GM15510 (cell line): ENCODE measurements around the gene SCN8A.

Source experiments
- POLR2A ChIP-seq: IDR thresholded peaks from 3 replicates; pipeline ENCODE4 v1.6.1; 2011; ENCODE audit warnings: borderline replicate concordance; ENCODE audit not compliant: insufficient read length; ENCODE audit errors: extremely low read depth

SCN8A gene

GRCh38 chr12:51722431-51722830 lies 131.4 kb downstream of the SCN8A start:
- no peak for TF ChIP-seq POLR2A

GRCh38 chr12:51726161-51726560 lies 135.1 kb downstream of the SCN8A start:
- TF ChIP-seq POLR2A: no peak

GRCh38 chr12:51726931-51727330 lies 135.9 kb downstream of the SCN8A start:
- TF ChIP-seq POLR2A: no peak

- TF ChIP-seq POLR2A: no peak
Measured at GRCh38 chr12:51729331-51729730, 138.3 kb downstream of the SCN8A start.

- no peak for TF ChIP-seq POLR2A
Measured at GRCh38 chr12:51730745-51731144, 139.7 kb downstream of the SCN8A start.

GRCh38 chr12:51740536-51740935 lies 149.5 kb downstream of the SCN8A start:
- no peak for TF ChIP-seq POLR2A

- no peak for TF ChIP-seq POLR2A
Measured at GRCh38 chr12:51744235-51744634, 153.2 kb downstream of the SCN8A start.

- TF ChIP-seq POLR2A: no peak
Measured at GRCh38 chr12:51744957-51745356, 153.9 kb downstream of the SCN8A start.

- TF ChIP-seq POLR2A: no peak
Measured at GRCh38 chr12:51746416-51746815, 155.4 kb downstream of the SCN8A start.

- TF ChIP-seq POLR2A: no peak
Measured at GRCh38 chr12:51748235-51748634, 157.2 kb downstream of the SCN8A start.

- TF ChIP-seq POLR2A: no peak
Measured at GRCh38 chr12:51749206-51749985, 158.4 kb downstream of the SCN8A start.

- no peak for TF ChIP-seq POLR2A
Measured at GRCh38 chr12:51749986-51750317, 158.9 kb downstream of the SCN8A start.

GRCh38 chr12:51751661-51752060 lies 160.6 kb downstream of the SCN8A start:
- TF ChIP-seq POLR2A: no peak

- no peak for TF ChIP-seq POLR2A
Measured at GRCh38 chr12:51752234-51752889, 161.3 kb downstream of the SCN8A start.

- TF ChIP-seq POLR2A: no peak
Measured at GRCh38 chr12:51753980-51754675, 163.1 kb downstream of the SCN8A start.

GRCh38 chr12:51755251-51755650 lies 164.2 kb downstream of the SCN8A start:
- no peak for TF ChIP-seq POLR2A
